IPS-NIHi7 (cell line): Measurements from ENCODE around the gene SDK2.

Experiments used
- DNase-seq: peaks from one replicate; pipeline ENCODE4 v3.0.0; 2012; ENCODE audit warnings: mixed read lengths; ENCODE audit errors: extremely low spot score

Gene SDK2

DNA sequence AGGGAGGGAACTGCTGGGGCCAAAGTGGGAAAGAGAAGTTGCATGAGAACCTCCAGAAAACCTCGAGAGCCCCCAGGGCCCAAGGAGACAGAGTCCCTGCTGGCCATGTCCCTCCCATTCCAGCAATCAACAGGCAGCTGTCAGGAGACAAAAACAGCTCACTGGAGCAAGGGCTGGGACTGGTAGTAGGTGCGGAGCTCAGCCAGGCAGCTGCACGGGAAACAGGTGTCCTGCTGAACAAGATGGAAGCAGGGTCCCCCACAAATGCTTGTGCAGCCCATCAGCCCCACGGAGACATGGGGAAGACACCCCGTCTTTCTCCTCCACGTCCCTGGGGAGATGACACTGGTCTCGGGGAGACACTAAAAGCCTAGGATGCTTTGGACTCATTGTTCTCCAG lies 34.5 kb downstream of the SDK2 start:
- DNase-seq = no peak

GRCh38 chr17:73609060-73609459 lies 35.2 kb downstream of the SDK2 start:
- DNase-seq = no peak

DNA sequence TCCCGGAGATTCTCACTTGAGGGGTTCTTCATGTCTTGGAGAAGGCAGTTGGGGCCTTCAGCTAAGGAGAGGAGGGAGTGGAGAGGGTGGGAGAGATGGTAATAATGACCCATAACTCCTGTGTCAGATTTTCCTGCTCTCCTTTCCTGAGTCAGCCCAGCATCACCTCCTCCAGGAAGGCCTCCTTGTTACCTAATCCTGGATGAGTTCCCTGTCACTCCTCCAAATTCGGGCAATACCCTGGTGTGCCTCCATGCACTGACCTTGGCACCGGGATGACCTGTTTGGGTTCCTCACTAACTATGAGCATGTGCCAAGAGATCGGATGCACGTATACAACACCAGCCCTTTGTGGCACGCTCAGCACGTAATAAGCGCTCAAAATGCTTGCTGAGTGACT lies 38.8 kb downstream of the SDK2 start:
- DNase-seq = no peak

DNA sequence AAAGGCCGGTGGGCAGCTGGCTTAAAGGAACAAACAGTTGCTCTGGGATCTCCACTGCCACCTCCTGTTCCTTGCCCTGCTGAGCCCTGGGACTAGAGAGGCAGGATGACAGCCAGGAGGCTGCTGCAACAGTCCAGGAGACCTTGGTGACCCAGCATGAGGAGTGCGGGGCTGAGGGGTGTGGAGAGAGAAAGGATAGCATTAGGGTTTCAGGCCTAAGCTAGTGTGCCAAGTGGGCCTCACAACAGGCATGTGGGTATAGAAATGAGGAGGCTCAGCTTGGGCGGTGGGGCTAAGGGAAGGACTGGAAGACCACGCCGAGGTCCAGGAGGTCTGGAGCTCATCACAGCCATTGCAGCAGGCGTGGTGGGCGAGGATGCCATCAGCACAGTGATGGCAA lies 39.8 kb downstream of the SDK2 start:
- no peak for DNase-seq

- DNase-seq = no peak
Observed at GRCh38 chr17:73603971-73604370, 40.3 kb downstream of the SDK2 start.

GRCh38 chr17:73600103-73600871 lies 44.0 kb downstream of the SDK2 start:
- DNase-seq = no peak

GRCh38 chr17:73599599-73599998 lies 44.6 kb downstream of the SDK2 start:
- no peak for DNase-seq

DNA sequence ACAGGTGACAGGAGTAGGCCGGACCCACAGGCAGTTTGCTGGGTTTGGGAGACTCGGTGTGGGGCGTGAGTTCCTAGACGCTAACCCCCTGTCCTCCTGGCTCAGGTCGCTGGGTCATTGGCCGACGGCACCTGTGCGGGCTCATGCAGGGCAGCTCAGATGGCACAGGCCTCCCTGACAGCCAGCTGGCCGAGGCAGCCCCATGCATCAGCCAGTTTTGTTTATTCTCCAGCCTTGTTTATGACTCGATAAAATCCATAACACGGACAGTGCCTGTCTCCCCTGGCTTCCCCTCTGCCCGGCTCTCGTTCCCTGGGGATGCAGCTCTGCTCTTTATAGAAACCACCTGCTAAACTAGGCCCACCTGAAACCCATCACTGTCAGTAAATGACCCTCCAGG lies 46.0 kb downstream of the SDK2 start:
- DNase-seq = no peak

- no peak for DNase-seq
Observed at GRCh38 chr17:73595931-73596330, 48.3 kb downstream of the SDK2 start.

DNA sequence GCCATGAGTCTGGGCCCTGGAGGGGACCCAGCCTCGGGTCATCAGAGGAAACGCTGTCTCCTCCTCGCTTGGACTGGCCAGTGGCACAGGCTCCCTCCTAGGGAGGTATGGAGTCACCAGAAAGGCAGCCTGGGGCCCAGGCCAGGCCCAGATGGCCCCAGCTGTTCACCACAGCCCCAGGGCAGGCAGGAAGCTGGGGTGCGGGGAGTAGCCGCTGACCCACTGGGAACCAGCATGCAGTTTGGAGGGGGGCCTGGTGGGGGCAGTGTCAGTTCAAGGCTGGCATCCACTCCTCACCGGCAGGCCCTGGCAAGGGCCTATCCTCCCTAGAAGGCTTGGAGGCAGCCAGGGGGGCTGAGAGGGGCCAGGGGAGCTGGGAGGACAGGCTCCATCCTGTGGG lies 48.8 kb downstream of the SDK2 start:
- DNase-seq = peak; percentile 83

DNA sequence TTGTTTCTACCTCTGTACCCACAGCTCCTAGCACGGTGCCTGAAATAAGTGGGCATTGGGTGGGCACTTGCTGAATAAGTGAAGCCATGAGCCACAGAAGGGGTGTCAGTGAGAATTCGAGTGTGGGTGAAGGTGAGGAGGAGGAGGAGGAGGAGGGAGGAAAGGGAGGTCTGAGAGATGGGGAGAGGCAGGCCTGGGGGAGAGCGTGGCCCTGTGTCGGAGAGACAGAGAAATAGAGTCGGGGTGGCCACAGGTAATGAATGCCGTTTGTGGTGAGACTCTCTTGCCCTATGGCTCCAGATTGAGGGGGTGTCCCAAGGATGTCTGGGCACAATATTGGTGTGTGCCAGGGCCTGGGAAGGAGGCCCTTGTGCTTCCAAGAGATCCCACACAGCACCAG lies 49.2 kb downstream of the SDK2 start:
- DNase-seq = no peak

- DNase-seq = no peak
Observed at GRCh38 chr17:73594598-73594997, 49.6 kb downstream of the SDK2 start.

DNA sequence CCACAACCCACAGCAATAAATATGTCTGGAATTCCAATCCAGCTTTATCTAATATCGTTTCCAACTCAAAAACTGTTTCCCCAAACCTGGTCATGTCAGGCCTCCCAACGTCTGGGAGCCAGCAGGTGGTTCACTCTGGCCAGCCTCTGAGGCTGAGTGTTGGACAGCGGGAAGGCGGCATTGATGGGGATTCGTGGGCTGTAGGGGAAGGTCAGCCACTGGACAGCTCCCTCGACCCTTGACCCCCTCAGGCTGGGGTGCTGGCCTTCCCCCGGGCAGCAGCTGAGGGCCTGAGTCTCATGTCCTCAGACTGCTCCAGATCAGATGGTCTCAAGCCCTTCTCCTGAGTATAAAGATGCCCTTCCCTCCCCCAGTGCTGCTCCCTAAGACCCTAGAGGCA lies 50.2 kb downstream of the SDK2 start:
- peak; percentile 47 for DNase-seq

DNA sequence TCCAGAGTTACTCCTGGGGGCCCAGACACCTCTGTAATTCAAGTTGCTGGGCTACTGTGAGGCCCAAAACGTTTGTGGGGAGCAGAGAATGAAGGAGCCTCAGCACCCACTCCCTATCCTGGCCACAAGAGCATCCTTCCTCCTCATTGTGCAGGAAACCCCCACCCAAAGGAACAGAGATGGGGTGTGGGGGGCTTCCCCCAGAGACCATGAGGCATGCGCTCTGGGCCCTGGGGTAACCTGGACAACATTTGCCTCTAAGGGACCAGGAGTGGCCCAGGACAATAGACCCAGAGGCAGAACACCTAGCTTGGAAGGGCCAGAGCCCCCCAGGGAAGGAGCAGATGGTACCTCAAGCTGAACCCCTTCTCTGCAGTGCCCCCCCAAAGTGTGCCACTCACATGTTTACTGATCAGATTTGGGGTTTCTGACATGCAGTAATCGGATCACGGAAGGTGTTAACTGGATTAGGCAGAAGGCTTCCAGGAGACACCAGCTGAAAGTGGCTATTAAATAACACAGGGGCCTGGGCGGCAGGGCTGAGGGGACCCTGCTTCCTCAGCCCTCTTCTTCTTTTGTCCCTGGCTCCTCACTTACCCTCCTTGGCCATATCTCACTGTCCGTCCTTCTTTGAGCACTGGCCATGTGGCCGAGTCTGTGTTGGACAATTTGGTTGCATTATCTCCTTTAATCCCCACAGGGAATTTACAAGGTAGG lies 50.8 kb downstream of the SDK2 start:
- no peak for DNase-seq

DNA sequence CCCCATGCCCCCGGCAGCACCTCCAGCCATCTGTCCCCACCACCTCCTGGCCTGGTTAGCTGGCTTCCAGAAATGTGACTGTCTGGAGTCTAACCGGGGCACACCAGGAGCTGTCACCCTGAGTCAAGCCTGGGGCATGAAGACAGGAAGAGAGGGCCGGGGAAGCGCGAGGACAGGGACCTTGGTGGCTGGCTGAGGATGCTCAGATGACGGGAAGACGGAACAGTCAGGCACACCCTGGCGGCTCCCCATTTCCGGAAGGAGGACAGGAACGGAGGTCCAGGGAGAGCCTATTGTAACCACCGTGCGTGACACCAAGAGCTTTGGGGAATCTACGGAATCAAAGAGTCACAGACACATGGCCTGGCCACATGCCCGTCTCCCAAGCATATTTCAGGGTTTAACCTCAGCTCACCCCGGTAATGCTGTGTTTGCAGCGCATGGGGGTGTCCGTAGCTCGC lies 51.7 kb downstream of the SDK2 start:
- DNase-seq = no peak

DNA sequence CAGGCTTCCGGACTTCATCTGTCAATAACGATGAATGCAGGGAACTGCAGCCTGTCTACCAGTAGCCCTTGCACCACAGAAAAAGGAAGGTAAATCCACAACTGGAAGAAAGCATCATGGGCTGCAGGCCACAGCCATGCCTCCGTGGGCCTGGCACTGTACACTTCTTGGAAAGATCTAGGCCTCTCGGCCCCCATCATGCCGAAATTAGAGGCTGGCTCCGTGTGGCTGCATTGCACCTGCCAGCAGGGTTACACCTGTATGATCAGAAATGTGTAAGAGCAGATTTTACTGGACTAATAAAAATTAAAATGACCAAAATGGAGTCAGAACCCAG lies 52.2 kb downstream of the SDK2 start:
- DNase-seq = no peak

GRCh38 chr17:73591296-73592078 lies 52.8 kb downstream of the SDK2 start:
- DNase-seq = no peak

- DNase-seq = peak; percentile 48
Observed at GRCh38 chr17:73589363-73589980, 54.8 kb downstream of the SDK2 start.

DNA sequence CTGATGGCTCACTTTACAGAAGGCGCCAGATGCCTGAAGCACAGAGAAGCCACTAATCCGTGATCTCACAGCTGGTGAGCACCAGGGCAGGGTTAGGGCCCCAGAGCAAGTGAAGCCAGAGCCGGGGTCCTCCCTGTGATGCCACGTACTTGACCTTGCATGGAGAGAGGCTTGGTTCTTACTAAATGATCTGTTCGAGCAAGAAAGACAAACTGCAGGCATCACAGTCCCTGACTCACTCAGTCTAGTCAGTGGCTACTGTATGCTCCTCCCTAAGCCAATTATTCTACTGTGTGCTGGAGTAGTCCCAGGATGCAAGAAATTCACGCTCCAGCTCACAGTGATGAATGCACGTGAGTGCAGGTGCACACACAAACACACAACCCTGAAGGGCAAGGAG lies 55.4 kb downstream of the SDK2 start:
- no peak for DNase-seq

- no peak for DNase-seq
Observed at GRCh38 chr17:73588301-73588846, 55.9 kb downstream of the SDK2 start.

GRCh38 chr17:73586921-73587602 lies 57.2 kb downstream of the SDK2 start:
- no peak for DNase-seq
